Prostate gland (tissue), 2 donors: ENCODE data around the gene PRG3. TPM values are rescaled to one million over a fixed set of nuclear protein-coding genes. Genes with fewer than 3 reads are reported as not detected.
"Not testable (repeated sequence)": the region's sequence is repeated elsewhere in the genome, so short reads cannot be mapped to it uniquely, and the experiment has no call there.

Experiments
- DNase-seq: peaks from one replicate; pipeline ENCODE4 v3.0.0-alpha.2; 2019; ENCODE audit warnings: low spot score
- H3K27ac ChIP-seq, 2 donors: fragments of 200-600 bp; sonication (generic); 2 replicates each; pipeline ENCODE4 v1.5.1; 2017 to 2019
- H3K27me3 ChIP-seq: fragments of 200-600 bp; sonication (generic); replicated peaks from 2 replicates; pipeline ENCODE4 v1.5.1; 2019; ENCODE audit not compliant: insufficient read depth
- H3K36me3 ChIP-seq, 2 donors: fragments of 200-600 bp; sonication (generic); 1 replicate in 1 of 2; 2 replicates in 1 of 2; pipeline versions ENCODE4 v1.5.1 to v1.8.1; 2017 to 2019
- H3K4me1 ChIP-seq: fragments of 200-600 bp; sonication (generic); replicated peaks from 2 replicates; pipeline ENCODE4 v1.5.1; 2019
- H3K4me3 ChIP-seq, 2 donors: fragments of 200-600 bp; sonication (generic); 2 replicates each; pipeline ENCODE4 v1.5.1; 2017 to 2019
- H3K9me3 ChIP-seq: fragments of 200-600 bp; sonication (generic); 2 replicates; pipeline ENCODE4 v1.5.1; 2017
- POLR2A ChIP-seq: fragments of 450-650 bp; IDR thresholded peaks from one replicate; pipeline ENCODE4 v1.6.1; 2016; ENCODE audit warnings: antibody characterized with exemption, mild to moderate bottlenecking
- POLR2AphosphoS5 ChIP-seq: sonication (generic); formaldehyde crosslinking; IDR thresholded peaks from one replicate; pipeline ENCODE4 v1.6.1; 2017; ENCODE audit warnings: antibody characterized with exemption
- WGBS: methylation state at CpG from one replicate; pipeline ENCODE4 v1.1.5; 2018; 5-methylcytosine and 5-hydroxymethylcytosine counted together
- intact Hi-C: fragments of 100-400 bp; cut with DNase I; formaldehyde crosslinking; loops from one replicate; pipeline ENCODE4 v1.14.2; 2022
- total RNA-seq, 2 donors: library from RNA; depleted of rRNA; stranded (reverse); fragments of >200 nt; gene quantifications; one replicate each; pipeline ENCODE4 v1.1.0, GENCODE V29; 2016
- TF ChIP-seq, protein P1 (sequence below), 4 experiments: fragments of 200-600 bp in 2 of 4; fragments of 450-650 bp in 2 of 4; sonication (generic) in 2 of 4; IDR thresholded peaks; 1 replicate in 3 of 4; 2 replicates in 1 of 4; pipeline ENCODE4 v1.5.1; 2016 to 2019; ENCODE audit warnings: antibody characterized with exemption in 4 of 4, mild to moderate bottlenecking in 2 of 4, moderate library complexity in 2 of 4

The PRG3 gene
- total RNA-seq, 2 donors from 2014 or later, result not detected

DNA sequence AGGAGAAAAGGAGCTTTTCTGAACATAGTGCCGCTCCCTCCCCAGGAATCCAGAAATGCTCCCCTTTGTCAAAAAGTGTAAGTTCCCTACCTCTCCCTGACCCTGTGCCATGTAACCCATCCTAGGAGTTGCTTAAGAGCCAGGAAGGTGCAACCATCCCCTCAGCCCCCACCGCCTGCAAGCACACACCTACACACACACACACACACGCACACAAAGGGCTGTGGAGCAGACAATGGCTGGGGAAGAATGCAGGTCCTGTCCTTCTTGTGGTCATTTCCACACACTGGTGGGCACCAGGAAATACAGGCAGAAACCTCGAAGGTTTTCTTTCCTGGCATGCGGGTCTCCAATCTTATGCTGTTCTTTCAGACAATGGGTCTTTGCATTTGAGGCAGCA is 41.6 kb downstream of the PRG3 start:
- intact Hi-C loops, result no loop called here
- no peak overlapping the region for H3K4me3 ChIP-seq
- no peaks in the 10 kb centered on the region for H3K36me3 ChIP-seq
- H3K27ac ChIP-seq, result no peak overlapping the region
- H3K4me1 ChIP-seq, result no peaks in the 10 kb centered on the region
- 92% methylated on average over 5 of the region's 5 CpGs for WGBS
- no peak for DNase-seq
- TF ChIP-seq POLR2A, result no peak
- TF ChIP-seq, protein P1, sequence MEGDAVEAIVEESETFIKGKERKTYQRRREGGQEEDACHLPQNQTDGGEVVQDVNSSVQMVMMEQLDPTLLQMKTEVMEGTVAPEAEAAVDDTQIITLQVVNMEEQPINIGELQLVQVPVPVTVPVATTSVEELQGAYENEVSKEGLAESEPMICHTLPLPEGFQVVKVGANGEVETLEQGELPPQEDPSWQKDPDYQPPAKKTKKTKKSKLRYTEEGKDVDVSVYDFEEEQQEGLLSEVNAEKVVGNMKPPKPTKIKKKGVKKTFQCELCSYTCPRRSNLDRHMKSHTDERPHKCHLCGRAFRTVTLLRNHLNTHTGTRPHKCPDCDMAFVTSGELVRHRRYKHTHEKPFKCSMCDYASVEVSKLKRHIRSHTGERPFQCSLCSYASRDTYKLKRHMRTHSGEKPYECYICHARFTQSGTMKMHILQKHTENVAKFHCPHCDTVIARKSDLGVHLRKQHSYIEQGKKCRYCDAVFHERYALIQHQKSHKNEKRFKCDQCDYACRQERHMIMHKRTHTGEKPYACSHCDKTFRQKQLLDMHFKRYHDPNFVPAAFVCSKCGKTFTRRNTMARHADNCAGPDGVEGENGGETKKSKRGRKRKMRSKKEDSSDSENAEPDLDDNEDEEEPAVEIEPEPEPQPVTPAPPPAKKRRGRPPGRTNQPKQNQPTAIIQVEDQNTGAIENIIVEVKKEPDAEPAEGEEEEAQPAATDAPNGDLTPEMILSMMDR (IDR thresholded peaks at IDR 0.05), result no peak
- TF ChIP-seq POLR2AphosphoS5, result no peak
- no peaks in the 10 kb centered on the region for H3K27me3 ChIP-seq
- no peaks in the 10 kb centered on the region for H3K9me3 ChIP-seq

DNA sequence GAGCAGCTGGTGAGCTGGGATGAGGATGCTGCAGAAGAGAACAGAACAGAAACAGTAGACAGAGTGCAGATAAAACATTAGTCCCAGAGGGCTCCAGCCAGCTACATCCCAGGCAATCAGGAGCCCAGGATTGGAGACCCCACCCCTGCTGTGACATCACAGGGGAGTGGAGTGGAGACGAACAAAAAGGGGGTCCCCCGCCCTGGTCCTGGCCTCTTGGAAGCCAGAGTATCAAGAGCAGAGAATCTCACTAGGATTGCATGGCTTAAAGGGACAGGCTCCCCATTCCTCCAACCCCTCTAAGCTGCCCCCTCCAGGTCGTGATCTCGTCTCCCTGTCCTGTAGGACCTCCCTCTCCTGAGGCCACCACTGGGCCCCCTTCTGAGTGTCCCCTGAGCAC is 42.8 kb downstream of the PRG3 start, which contains the start of gene P2RX3:
Gene P2RX3 (plus strand): TSS at position 211 of the 400 bp plus-strand sequence. CDS start 199 bp downstream, outside the sequence.
- no peaks in the 10 kb centered on the region for H3K9me3 ChIP-seq
- no peaks in the 10 kb centered on the region for H3K27me3 ChIP-seq
- 69% methylated on average over 4 of the region's 4 CpGs for WGBS
- TF ChIP-seq POLR2A, result no peak
- no peak for TF ChIP-seq POLR2AphosphoS5
- TF ChIP-seq, protein P1 (IDR thresholded peaks at IDR 0.05), result no peak
- no peak within 1 kb of the TSS for H3K4me3 ChIP-seq
- no peak for DNase-seq
- no peak within 1 kb of the TSS for H3K27ac ChIP-seq
- no peaks in the 10 kb centered on the region for H3K4me1 ChIP-seq
- intact Hi-C loops, result no loop called here
- H3K36me3 ChIP-seq, result peaks cover 0 to 5% of the 10 kb centered on the region in 2 donors

- H3K36me3 ChIP-seq, result peaks cover under 1 to 16% of the 10 kb centered on the region in 2 donors
- WGBS, result 96% methylated on average over 6 of the region's 6 CpGs
- H3K9me3 ChIP-seq, DNase-seq, H3K4me1 ChIP-seq, intact Hi-C loops, H3K27ac ChIP-seq, H3K4me3 ChIP-seq, H3K27me3 ChIP-seq: not testable (repeated sequence)
Measured at GRCh38 chr11:57336856-57337255, 44.1 kb downstream of the PRG3 start.

DNA sequence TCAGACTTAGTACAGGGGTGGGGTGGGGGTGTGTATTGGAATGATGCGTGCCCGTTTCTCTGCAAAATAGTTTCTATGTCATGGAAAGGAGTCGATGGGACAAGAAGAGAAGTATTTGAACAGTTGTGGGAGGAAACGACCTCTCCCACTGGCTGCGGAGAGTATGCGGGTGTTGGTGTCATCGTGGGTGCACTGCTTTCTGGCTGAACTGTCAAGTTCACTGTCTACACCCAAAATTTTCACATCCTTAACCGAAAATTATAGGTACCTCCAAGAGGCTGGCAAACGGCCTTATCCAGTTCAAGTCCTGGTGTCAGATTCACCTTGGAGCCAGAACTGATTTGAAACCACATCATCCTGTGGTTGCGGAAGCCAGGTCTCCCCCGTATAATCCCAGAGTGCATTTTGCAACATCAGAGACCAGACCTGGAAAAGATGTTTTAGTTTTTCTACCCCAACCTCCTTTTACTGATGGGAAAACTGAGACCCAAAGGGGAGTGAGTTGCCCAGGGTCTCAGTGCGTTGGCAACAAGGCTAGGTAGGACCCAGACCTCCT is 44.8 kb downstream of the PRG3 start:
- peaks cover 3 to 23% of the 10 kb centered on the region in 2 donors for H3K36me3 ChIP-seq
- H3K27me3 ChIP-seq, result no peaks in the 10 kb centered on the region
- WGBS, result 22% methylated on average over 12 of the region's 12 CpGs
- DNase-seq, result no peak
- peak overlapping the region; percentile 80 to 89 for H3K27ac ChIP-seq
- TF ChIP-seq POLR2AphosphoS5 (no peak), POLR2A (no peak)
- H3K9me3 ChIP-seq, result no peaks in the 10 kb centered on the region
- H3K4me3 ChIP-seq, result peak overlapping the region; percentile 61 to 88
- intact Hi-C loops, result no loop called here
- H3K4me1 ChIP-seq, result no peaks in the 10 kb centered on the region

DNA sequence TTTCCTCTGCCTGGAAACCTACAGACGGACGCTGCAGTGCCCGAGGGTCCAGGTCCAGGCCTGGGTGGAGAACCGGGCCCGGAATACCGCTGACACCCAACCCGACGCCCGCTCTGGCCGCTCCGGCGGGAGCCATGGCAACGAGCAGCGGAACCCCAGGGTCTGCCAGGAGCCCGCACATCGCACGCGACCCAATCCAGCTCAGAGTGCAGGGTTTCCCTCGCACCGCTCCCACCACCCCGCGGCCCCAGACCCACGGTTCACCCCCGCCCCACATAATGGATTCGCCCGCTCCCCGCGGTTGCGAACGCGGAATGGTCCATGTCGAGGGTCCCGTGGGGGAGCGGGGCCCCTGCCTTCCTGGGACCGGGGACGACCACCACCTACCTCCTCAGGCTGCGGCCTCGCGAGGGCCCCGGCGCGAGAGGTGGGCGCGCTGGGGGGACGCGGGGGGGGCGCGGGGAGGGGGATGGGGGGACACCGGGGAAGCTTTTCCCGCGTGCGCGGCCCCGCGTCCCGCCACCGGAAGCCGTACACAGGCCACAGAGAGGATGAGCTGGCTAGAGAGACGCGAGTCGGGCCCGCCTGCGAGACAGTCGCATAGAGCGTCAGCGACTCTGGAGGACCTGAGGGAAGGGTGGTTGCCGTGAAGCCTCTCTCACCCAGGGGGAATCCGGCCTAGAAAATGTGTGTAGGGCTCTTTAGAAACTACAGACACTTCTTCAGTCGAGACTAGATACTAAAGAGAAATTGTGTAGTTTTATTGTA is 45.4 kb downstream of the PRG3 start, which contains the start of gene SSRP1:
Gene SSRP1 (minus strand): TSS at position 550 of the 768 bp plus-strand sequence. CDS start 771 bp downstream, outside the sequence.
- WGBS, result 0% methylated on average over 52 of the region's 69 CpGs
- TF ChIP-seq POLR2AphosphoS5, result peak; percentile 76
- TF ChIP-seq POLR2A, result peak; percentile 21
- TF ChIP-seq, protein P1 (IDR thresholded peaks at IDR 0.05), result no peak
- intact Hi-C loops, result no loop called here

More for the DNA sequence above, 45.4 kb downstream of the PRG3 start, which contains the start of gene SSRP1:
- H3K27me3 ChIP-seq, result no peaks in the 10 kb centered on the region
- peak within 1 kb of the TSS; percentile 80 to 89 for H3K27ac ChIP-seq
- H3K36me3 ChIP-seq, result peaks cover 4 to 28% of the 10 kb centered on the region in 2 donors
- peak within 1 kb of the TSS; percentile 61 to 88 for H3K4me3 ChIP-seq
- DNase-seq, result peak; percentile 82
- no peaks in the 10 kb centered on the region for H3K4me1 ChIP-seq
- H3K9me3 ChIP-seq, result no peaks in the 10 kb centered on the region
